Liver (tissue), 9 donors: ENCODE results near the gene RASGRP2. TPM values are rescaled to one million over a fixed set of nuclear protein-coding genes. Genes with fewer than 3 reads are reported as not detected.

Experiments
- DNase-seq: peaks from one replicate; pipeline ENCODE4 v3.0.0-alpha.2; 2017; ENCODE audit warnings: low spot score
- H3K27ac ChIP-seq, 2 donors: one replicate each; pipeline ENCODE4 v1.7.0; 2013; ENCODE audit warnings: inconsistent platforms in 2 of 2, low read length in 2 of 2, control low read depth in 1 of 2, low read depth in 1 of 2, mild to moderate bottlenecking in 1 of 2
- H3K27me3 ChIP-seq, 4 donors: one replicate each; pipeline versions ENCODE4 v1.6.1 to v1.7.0; 2013; ENCODE audit warnings: low read length in 3 of 4, inconsistent platforms in 1 of 4, mild to moderate bottlenecking in 1 of 4, moderate library complexity in 1 of 4; ENCODE audit not compliant: control insufficient read depth in 4 of 4, insufficient read depth in 4 of 4
- H3K36me3 ChIP-seq, 4 donors: one replicate each; pipeline versions ENCODE4 v1.6.1 to v1.7.0; 2013; ENCODE audit warnings: low read length in 3 of 4, mild to moderate bottlenecking in 3 of 4, low read depth in 1 of 4, moderate library complexity in 1 of 4; ENCODE audit not compliant: control insufficient read depth in 4 of 4, insufficient read depth in 3 of 4
- H3K4me1 ChIP-seq, 4 donors: one replicate each; pipeline versions ENCODE4 v1.6.1 to v1.7.0; 2013; ENCODE audit warnings: low read length in 3 of 4, mild to moderate bottlenecking in 3 of 4, moderate library complexity in 1 of 4; ENCODE audit not compliant: control insufficient read depth in 4 of 4, insufficient read depth in 4 of 4
- H3K4me3 ChIP-seq, 3 donors: one replicate each; pipeline versions ENCODE4 v1.6.1 to v1.7.0; 2013; ENCODE audit warnings: low read length in 3 of 3, control low read depth in 1 of 3, low read depth in 1 of 3, mild to moderate bottlenecking in 1 of 3
- H3K9ac ChIP-seq, 2 donors: one replicate each; pipeline ENCODE4 v1.7.0; 2013; ENCODE audit warnings: low read length in 2 of 2, mild to moderate bottlenecking in 2 of 2, moderate library complexity in 2 of 2, control low read depth in 1 of 2, low read depth in 1 of 2
- H3K9me3 ChIP-seq, 4 donors: one replicate each; pipeline versions ENCODE4 v1.6.1 to v1.7.0; 2013; ENCODE audit warnings: low read length in 3 of 4; ENCODE audit not compliant: control insufficient read depth in 4 of 4
- EGR1 ChIP-seq, 2 donors: IDR thresholded peaks; 2 replicates each; pipeline ENCODE4 v1.6.1; 2016 to 2018; ENCODE audit warnings: antibody characterized with exemption in 2 of 2, low read depth in 2 of 2
- FOXA1 ChIP-seq: IDR thresholded peaks from 2 replicates; pipeline ENCODE4 v1.6.1; 2016; ENCODE audit warnings: antibody characterized with exemption
- FOXA2 ChIP-seq: IDR thresholded peaks from 2 replicates; pipeline ENCODE4 v1.6.1; 2016; ENCODE audit warnings: antibody characterized with exemption
- GABPA ChIP-seq, 2 donors: IDR thresholded peaks in 1 of 2; conservative IDR thresholded peaks in 1 of 2; 2 replicates each; pipeline ENCODE4 v1.6.1; 2016; ENCODE audit warnings: antibody characterized with exemption in 2 of 2, mild to moderate bottlenecking in 1 of 2, moderate library complexity in 1 of 2
- HNF4A ChIP-seq, 2 donors: conservative IDR thresholded peaks; 2 replicates each; pipeline ENCODE4 v1.6.1; 2016; ENCODE audit warnings: antibody characterized with exemption in 2 of 2, mild to moderate bottlenecking in 2 of 2
- HNF4G ChIP-seq: IDR thresholded peaks from 2 replicates; pipeline ENCODE4 v1.6.1; 2016; ENCODE audit warnings: antibody characterized with exemption
- JUND ChIP-seq, 2 donors: IDR thresholded peaks; 2 replicates each; pipeline ENCODE4 v1.6.1; 2016; ENCODE audit warnings: antibody characterized with exemption in 2 of 2
- NR2F2 ChIP-seq: IDR thresholded peaks from 2 replicates; pipeline ENCODE4 v1.6.1; 2016; ENCODE audit warnings: antibody characterized with exemption
- RAD21 ChIP-seq, 2 donors: IDR thresholded peaks; 2 replicates each; pipeline ENCODE4 v1.6.1; 2016; ENCODE audit warnings: antibody characterized with exemption in 2 of 2, mild to moderate bottlenecking in 2 of 2
- RXRA ChIP-seq, 2 donors: IDR thresholded peaks; 2 replicates each; pipeline ENCODE4 v1.6.1; 2017 to 2018; ENCODE audit warnings: antibody characterized with exemption in 2 of 2, mild to moderate bottlenecking in 1 of 2
- SP1 ChIP-seq: IDR thresholded peaks from 2 replicates; pipeline ENCODE4 v1.6.1; 2018; ENCODE audit warnings: antibody characterized with exemption, mild to moderate bottlenecking
- TAF1 ChIP-seq: conservative IDR thresholded peaks from 2 replicates; pipeline ENCODE4 v1.6.1; 2016; ENCODE audit warnings: antibody characterized with exemption, mild to moderate bottlenecking
- YY1 ChIP-seq: IDR thresholded peaks from 2 replicates; pipeline ENCODE4 v1.6.1; 2016; ENCODE audit warnings: antibody characterized with exemption, mild to moderate bottlenecking
- ZBTB33 ChIP-seq: IDR thresholded peaks from 2 replicates; pipeline ENCODE4 v1.6.1; 2016; ENCODE audit warnings: antibody characterized with exemption
- WGBS: extraction: QIAGEN DNeasy Blood & Tissue Kit; methylation state at CpG from one replicate; pipeline ENCODE4 v1.1.7; 2013; 5-methylcytosine and 5-hydroxymethylcytosine counted together
- polyA plus RNA-seq, 2 donors: library from polyadenylated mRNA; stranded (reverse) in 1 of 2; unstranded in 1 of 2; fragments of 200-250 nt in 1 of 2; fragments of >200 nt in 1 of 2; fragmentation: Nextera tagmentation in 1 of 2; extraction: Ambion mirVana in 1 of 2; gene quantifications; one replicate each; pipeline versions ENCODE4 v1.2.1 to v1.2.3, GENCODE V29; 2013 to 2015
- total RNA-seq, 2 donors: library from RNA; depleted of rRNA; stranded (reverse); fragments of >200 nt; gene quantifications; one replicate each; pipeline ENCODE4 v1.2.3, GENCODE V29; 2014
- TF ChIP-seq, protein P1 (sequence below): IDR thresholded peaks from 2 replicates; pipeline ENCODE4 v1.6.1; 2016; ENCODE audit warnings: antibody characterized with exemption, mild to moderate bottlenecking
- TF ChIP-seq, protein P2 (sequence below): IDR thresholded peaks from 2 replicates; pipeline ENCODE4 v1.6.1; 2016; ENCODE audit warnings: antibody characterized with exemption
- TF ChIP-seq, protein P3 (sequence below): fragments of 150-350 bp; IDR thresholded peaks from 2 replicates; pipeline ENCODE4 v1.5.1; 2017; ENCODE audit warnings: improper control_type of control experiment, low read depth, low read length; ENCODE audit not compliant: missing input control
- TF ChIP-seq, protein P4 (sequence below): IDR thresholded peaks from 2 replicates; pipeline ENCODE4 v1.6.1; 2016; ENCODE audit warnings: antibody characterized with exemption
- donor health status: healthy.
- donor health status: healthy.
- donor health status: healthy.
- donor health status: healthy.
- donor health status: healthy.

The RASGRP2 gene
- total and polyA plus RNA-seq, 4 donors: 2.7 to 14.9 (median 8.7) TPM

DNA sequence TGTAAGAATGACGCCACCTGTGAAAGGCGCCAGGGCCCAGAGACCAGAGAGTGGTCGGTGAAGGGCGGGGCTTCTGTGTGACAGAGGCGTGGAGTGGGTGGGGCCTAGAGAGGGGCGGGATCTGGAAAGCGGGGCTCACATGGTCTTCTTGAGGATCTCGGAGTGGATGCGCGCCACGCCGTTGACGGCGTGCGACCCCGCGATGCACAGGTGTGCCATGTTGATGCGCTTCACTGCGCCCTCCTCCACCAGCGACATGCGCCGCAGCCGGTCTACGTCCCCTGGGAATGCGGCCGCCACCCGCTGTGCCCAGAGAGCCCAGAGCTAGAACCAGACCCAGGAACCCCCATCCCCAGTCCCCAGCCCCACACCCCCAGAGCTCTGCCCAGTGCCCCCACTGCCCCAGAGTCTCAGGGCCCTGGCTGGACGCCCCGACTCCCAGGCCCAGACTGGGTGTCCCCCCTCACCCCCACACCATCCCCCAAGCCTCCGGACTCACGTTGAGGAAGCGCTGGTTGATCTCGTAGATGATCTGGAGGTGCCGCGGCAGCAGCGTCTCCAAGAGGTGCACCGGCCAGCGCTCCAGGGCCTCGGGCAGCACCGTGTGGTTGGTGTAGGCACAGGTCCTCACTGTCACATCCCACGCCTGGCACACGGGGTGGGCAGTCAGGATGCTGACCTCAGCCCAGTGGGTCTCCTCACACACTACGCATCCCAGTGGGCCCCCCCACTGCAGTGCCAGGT lies 9.6 kb upstream of the RASGRP2 start:
- Histone ChIP-seq H3K36me3 (no peaks in the 10 kb centered on the region), H3K27me3 (no peaks in the 10 kb centered on the region), H3K9me3 (no peaks in the 10 kb centered on the region), H3K27ac (no peak overlapping the region), H3K4me1 (no peaks in the 10 kb centered on the region), H3K4me3 (no peak overlapping the region), H3K9ac (no peak overlapping the region)
- DNase-seq: no peak
- TF ChIP-seq, protein P1, sequence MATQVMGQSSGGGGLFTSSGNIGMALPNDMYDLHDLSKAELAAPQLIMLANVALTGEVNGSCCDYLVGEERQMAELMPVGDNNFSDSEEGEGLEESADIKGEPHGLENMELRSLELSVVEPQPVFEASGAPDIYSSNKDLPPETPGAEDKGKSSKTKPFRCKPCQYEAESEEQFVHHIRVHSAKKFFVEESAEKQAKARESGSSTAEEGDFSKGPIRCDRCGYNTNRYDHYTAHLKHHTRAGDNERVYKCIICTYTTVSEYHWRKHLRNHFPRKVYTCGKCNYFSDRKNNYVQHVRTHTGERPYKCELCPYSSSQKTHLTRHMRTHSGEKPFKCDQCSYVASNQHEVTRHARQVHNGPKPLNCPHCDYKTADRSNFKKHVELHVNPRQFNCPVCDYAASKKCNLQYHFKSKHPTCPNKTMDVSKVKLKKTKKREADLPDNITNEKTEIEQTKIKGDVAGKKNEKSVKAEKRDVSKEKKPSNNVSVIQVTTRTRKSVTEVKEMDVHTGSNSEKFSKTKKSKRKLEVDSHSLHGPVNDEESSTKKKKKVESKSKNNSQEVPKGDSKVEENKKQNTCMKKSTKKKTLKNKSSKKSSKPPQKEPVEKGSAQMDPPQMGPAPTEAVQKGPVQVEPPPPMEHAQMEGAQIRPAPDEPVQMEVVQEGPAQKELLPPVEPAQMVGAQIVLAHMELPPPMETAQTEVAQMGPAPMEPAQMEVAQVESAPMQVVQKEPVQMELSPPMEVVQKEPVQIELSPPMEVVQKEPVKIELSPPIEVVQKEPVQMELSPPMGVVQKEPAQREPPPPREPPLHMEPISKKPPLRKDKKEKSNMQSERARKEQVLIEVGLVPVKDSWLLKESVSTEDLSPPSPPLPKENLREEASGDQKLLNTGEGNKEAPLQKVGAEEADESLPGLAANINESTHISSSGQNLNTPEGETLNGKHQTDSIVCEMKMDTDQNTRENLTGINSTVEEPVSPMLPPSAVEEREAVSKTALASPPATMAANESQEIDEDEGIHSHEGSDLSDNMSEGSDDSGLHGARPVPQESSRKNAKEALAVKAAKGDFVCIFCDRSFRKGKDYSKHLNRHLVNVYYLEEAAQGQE: no peak
- TF ChIP-seq FOXA1: no peak
- TF ChIP-seq JUND (IDR thresholded peaks at IDR 0.05): no peak
- TF ChIP-seq HNF4G: no peak
- TF ChIP-seq, protein P2, sequence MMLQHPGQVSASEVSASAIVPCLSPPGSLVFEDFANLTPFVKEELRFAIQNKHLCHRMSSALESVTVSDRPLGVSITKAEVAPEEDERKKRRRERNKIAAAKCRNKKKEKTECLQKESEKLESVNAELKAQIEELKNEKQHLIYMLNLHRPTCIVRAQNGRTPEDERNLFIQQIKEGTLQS: no peak
- no peak for TF ChIP-seq RXRA (IDR thresholded peaks at IDR 0.05)
- TF ChIP-seq, protein P3, sequence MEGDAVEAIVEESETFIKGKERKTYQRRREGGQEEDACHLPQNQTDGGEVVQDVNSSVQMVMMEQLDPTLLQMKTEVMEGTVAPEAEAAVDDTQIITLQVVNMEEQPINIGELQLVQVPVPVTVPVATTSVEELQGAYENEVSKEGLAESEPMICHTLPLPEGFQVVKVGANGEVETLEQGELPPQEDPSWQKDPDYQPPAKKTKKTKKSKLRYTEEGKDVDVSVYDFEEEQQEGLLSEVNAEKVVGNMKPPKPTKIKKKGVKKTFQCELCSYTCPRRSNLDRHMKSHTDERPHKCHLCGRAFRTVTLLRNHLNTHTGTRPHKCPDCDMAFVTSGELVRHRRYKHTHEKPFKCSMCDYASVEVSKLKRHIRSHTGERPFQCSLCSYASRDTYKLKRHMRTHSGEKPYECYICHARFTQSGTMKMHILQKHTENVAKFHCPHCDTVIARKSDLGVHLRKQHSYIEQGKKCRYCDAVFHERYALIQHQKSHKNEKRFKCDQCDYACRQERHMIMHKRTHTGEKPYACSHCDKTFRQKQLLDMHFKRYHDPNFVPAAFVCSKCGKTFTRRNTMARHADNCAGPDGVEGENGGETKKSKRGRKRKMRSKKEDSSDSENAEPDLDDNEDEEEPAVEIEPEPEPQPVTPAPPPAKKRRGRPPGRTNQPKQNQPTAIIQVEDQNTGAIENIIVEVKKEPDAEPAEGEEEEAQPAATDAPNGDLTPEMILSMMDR: no peak
- no peak for TF ChIP-seq GABPA (IDR thresholded peaks at IDR 0.05 in 1 of 2, conservative IDR thresholded peaks at IDR 0.05 in 1 of 2)
- WGBS: 96% methylated on average over 43 of the region's 43 CpGs

GRCh38 chr11:64753019-64753379 lies 9.1 kb upstream of the RASGRP2 start:
- WGBS: 89% methylated on average over 7 of the region's 7 CpGs
- Histone ChIP-seq H3K9me3 (no peaks in the 10 kb centered on the region), H3K36me3 (no peaks in the 10 kb centered on the region), H3K9ac (no peak overlapping the region), H3K4me1 (no peaks in the 10 kb centered on the region), H3K4me3 (no peak overlapping the region), H3K27ac (no peak overlapping the region), H3K27me3 (no peaks in the 10 kb centered on the region)
- DNase-seq: no peak
- TF ChIP-seq HNF4G (no peak), FOXA2 (no peak), RAD21 (IDR thresholded peaks at IDR 0.05) (no peak), ZBTB33 (no peak), TAF1 (no peak), GABPA (IDR thresholded peaks at IDR 0.05 in 1 of 2, conservative IDR thresholded peaks at IDR 0.05 in 1 of 2) (no peak), RXRA (IDR thresholded peaks at IDR 0.05) (no peak), HNF4A (conservative IDR thresholded peaks at IDR 0.05) (no peak), FOXA1 (no peak), NR2F2 (no peak), SP1 (no peak), YY1 (no peak), EGR1 (IDR thresholded peaks at IDR 0.05; ENCODE audit: low read depth in 2 of 2) (no peak)
- TF ChIP-seq, protein P4, sequence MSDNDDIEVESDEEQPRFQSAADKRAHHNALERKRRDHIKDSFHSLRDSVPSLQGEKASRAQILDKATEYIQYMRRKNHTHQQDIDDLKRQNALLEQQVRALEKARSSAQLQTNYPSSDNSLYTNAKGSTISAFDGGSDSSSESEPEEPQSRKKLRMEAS: no peak
- TF ChIP-seq, protein P3: no peak
- TF ChIP-seq, protein P2: no peak
